IgD-negative memory B cell (primary cell): ENCODE results near the gene PCDHGA7. TPM values are rescaled to one million over a fixed set of nuclear protein-coding genes. Genes with fewer than 3 reads are reported as not detected.
A peak's percentile ranks its signal among the peaks of the same experiment; 100 is the strongest.

Experiments used
- H3K27ac Mint-ChIP-seq, 3 donors: one replicate each; pipeline ENCODE4 v1.8.0; 2020 to 2022; ENCODE audit warnings: mild to moderate bottlenecking in 3 of 3, mixed read lengths in 3 of 3, moderate library complexity in 1 of 3
- H3K27me3 Mint-ChIP-seq: one replicate; pipeline ENCODE4 v1.8.0; 2021; ENCODE audit warnings: mixed read lengths
- H3K36me3 Mint-ChIP-seq: one replicate; pipeline ENCODE4 v1.8.0; 2020; ENCODE audit warnings: mild to moderate bottlenecking, mixed read lengths
- H3K4me1 Mint-ChIP-seq, 3 donors: one replicate each; pipeline ENCODE4 v1.8.0; 2020 to 2022; ENCODE audit warnings: mixed read lengths in 3 of 3, mild to moderate bottlenecking in 1 of 3
- H3K4me3 Mint-ChIP-seq, 4 donors: one replicate each; pipeline ENCODE4 v1.8.0; 2020 to 2022; ENCODE audit warnings: mild to moderate bottlenecking in 4 of 4, mixed read lengths in 4 of 4, moderate library complexity in 3 of 4
- H3K9me3 Mint-ChIP-seq, 3 donors: one replicate each; pipeline ENCODE4 v1.8.0; 2020 to 2021; ENCODE audit warnings: mixed read lengths in 3 of 3, mild to moderate bottlenecking in 1 of 3
- polyA plus RNA-seq: library from polyadenylated mRNA; unstranded; fragments of 300-500 nt; fragmentation: Illumina TruSeq; gene quantifications from one replicate; pipeline ENCODE4 v1.2.3, GENCODE V29; 2021

PCDHGA7 gene
- polyA plus RNA-seq, 1 donor from 2014 or later = not detected

- Mint-ChIP-seq H3K27ac (peak overlapping the region in 1 of 3 donors; percentile 6), H3K9me3 (peaks cover 10 to 26% (median 24%) of the 10 kb centered on the region in 3 donors), H3K4me1 (peaks cover 2 to 8% (median 2%) of the 10 kb centered on the region in 3 donors), H3K27me3 (peaks cover 40% of the 10 kb centered on the region), H3K4me3 (no peak overlapping the region), H3K36me3 (peaks cover 5% of the 10 kb centered on the region)
These were observed 26.4 kb upstream of the PCDHGA7 start for GRCh38 chr5:141356133-141356532.

GRCh38 chr5:141356950-141357349 lies 25.6 kb upstream of the PCDHGA7 start:
- Mint-ChIP-seq H3K4me3 (no peak overlapping the region), H3K9me3 (peaks cover 12 to 27% (median 26%) of the 10 kb centered on the region in 3 donors), H3K27ac (no peak overlapping the region), H3K4me1 (peaks cover 2 to 8% (median 2%) of the 10 kb centered on the region in 3 donors), H3K36me3 (peaks cover 5% of the 10 kb centered on the region), H3K27me3 (peaks cover 37% of the 10 kb centered on the region)

- Mint-ChIP-seq H3K4me1 (peaks cover 5 to 17% (median 10%) of the 10 kb centered on the region in 3 donors), H3K4me3 (peak within 1 kb of the TSS; percentile 89 to 95 (median 92)), H3K9me3 (peaks cover 10 to 38% (median 22%) of the 10 kb centered on the region in 3 donors), H3K36me3 (peaks cover 3% of the 10 kb centered on the region), H3K27ac (peak within 1 kb of the TSS; percentile 14 to 76 (median 68)), H3K27me3 (peaks cover 51% of the 10 kb centered on the region)
These were observed 22.6 kb upstream of the PCDHGA7 start, which contains the start of gene PCDHGB2 for GRCh38 chr5:141359790-141360426. Gene PCDHGB2, plus strand, starts transcription at chr5:141359994. Its CDS starts 142 bp downstream, at chr5:141360136.

- Mint-ChIP-seq H3K27ac (peak overlapping the region in 1 of 3 donors; percentile 76), H3K27me3 (peaks cover 52% of the 10 kb centered on the region), H3K4me1 (peaks cover 5 to 17% (median 10%) of the 10 kb centered on the region in 3 donors), H3K36me3 (peaks cover 3% of the 10 kb centered on the region), H3K4me3 (peak overlapping the region; percentile 58 to 89 (median 69)), H3K9me3 (peaks cover 12 to 42% (median 27%) of the 10 kb centered on the region in 3 donors)
These were observed 21.9 kb upstream of the PCDHGA7 start for GRCh38 chr5:141360685-141361084.

- Mint-ChIP-seq H3K9me3 (peaks cover 12 to 40% (median 20%) of the 10 kb centered on the region in 3 donors), H3K4me1 (peaks cover 5 to 17% (median 10%) of the 10 kb centered on the region in 3 donors), H3K4me3 (peak overlapping the region; percentile 14 to 91 (median 42)), H3K36me3 (peaks cover 3% of the 10 kb centered on the region), H3K27me3 (peaks cover 53% of the 10 kb centered on the region), H3K27ac (peak overlapping the region; percentile 36 to 87 (median 67))
These were observed 19.8 kb upstream of the PCDHGA7 start for GRCh38 chr5:141362719-141363118.

- Mint-ChIP-seq H3K36me3 (peaks cover 3% of the 10 kb centered on the region), H3K27me3 (peaks cover 49% of the 10 kb centered on the region), H3K4me1 (peaks cover 5 to 17% (median 10%) of the 10 kb centered on the region in 3 donors), H3K9me3 (peaks cover 11 to 40% (median 20%) of the 10 kb centered on the region in 3 donors), H3K27ac (peak within 1 kb of the TSS in 2 of 3 donors; percentile 63 to 64), H3K4me3 (peak within 1 kb of the TSS in 1 of 4 donors; percentile 39)
These were observed 18.4 kb upstream of the PCDHGA7 start, which contains the start of gene PCDHGA5 for GRCh38 chr5:141363952-141364660. Gene PCDHGA5, plus strand, starts transcription at chr5:141364162. Its CDS starts 169 bp downstream, at chr5:141364331.

- Mint-ChIP-seq H3K4me3 (peak overlapping the region in 1 of 4 donors; percentile 12), H3K4me1 (peaks cover 6 to 12% (median 8%) of the 10 kb centered on the region in 3 donors), H3K27ac (peak overlapping the region in 2 of 3 donors; percentile 50 to 56), H3K9me3 (peaks cover 4 to 27% (median 14%) of the 10 kb centered on the region in 3 donors), H3K27me3 (peaks cover 38% of the 10 kb centered on the region), H3K36me3 (peaks cover 2% of the 10 kb centered on the region)
These were observed 16.3 kb upstream of the PCDHGA7 start for GRCh38 chr5:141366016-141366896.

- Mint-ChIP-seq H3K36me3 (peaks cover 4% of the 10 kb centered on the region), H3K4me3 (peak within 1 kb of the TSS; percentile 88 to 97 (median 92)), H3K9me3 (peaks cover 8 to 14% (median 13%) of the 10 kb centered on the region in 3 donors), H3K27ac (peak within 1 kb of the TSS; percentile 67 to 74 (median 72)), H3K27me3 (peaks cover 35% of the 10 kb centered on the region), H3K4me1 (peaks cover 2 to 5% (median 4%) of the 10 kb centered on the region in 3 donors)
These were observed 12.3 kb upstream of the PCDHGA7 start, which contains the start of gene PCDHGB3 for GRCh38 chr5:141369994-141370848. Gene PCDHGB3, plus strand, starts transcription at chr5:141370242. Its CDS starts 153 bp downstream, at chr5:141370395.

- H3K36me3 Mint-ChIP-seq = peaks cover 7% of the 10 kb centered on the region
- peaks cover 23% of the 10 kb centered on the region for H3K27me3 Mint-ChIP-seq
- H3K4me1 Mint-ChIP-seq = peaks cover 2 to 5% (median 4%) of the 10 kb centered on the region in 3 donors
- peak overlapping the region in 2 of 4 donors; percentile 15 to 55 for H3K4me3 Mint-ChIP-seq
- H3K27ac Mint-ChIP-seq = no peak overlapping the region
- H3K9me3 Mint-ChIP-seq = peaks cover 6 to 17% (median 11%) of the 10 kb centered on the region in 3 donors
These were observed 10.7 kb upstream of the PCDHGA7 start for GRCh38 chr5:141371572-141372475.

- Mint-ChIP-seq H3K4me3 (peak within 1 kb of the TSS in 3 of 4 donors; percentile 27 to 79 (median 63)), H3K9me3 (peaks cover 6 to 15% (median 11%) of the 10 kb centered on the region in 3 donors), H3K27me3 (peaks cover 21% of the 10 kb centered on the region), H3K27ac (peak within 1 kb of the TSS in 1 of 3 donors; percentile 65), H3K36me3 (peaks cover 7% of the 10 kb centered on the region), H3K4me1 (peaks cover 2 to 5% (median 4%) of the 10 kb centered on the region in 3 donors)
These were observed 8.7 kb upstream of the PCDHGA7 start, which contains the start of gene PCDHGA6 for GRCh38 chr5:141373673-141374317. Gene PCDHGA6, plus strand, starts transcription at chr5:141373891. Its CDS starts 193 bp downstream, at chr5:141374084.

GRCh38 chr5:141374627-141375026 lies 7.9 kb upstream of the PCDHGA7 start:
- H3K36me3 Mint-ChIP-seq = peaks cover 7% of the 10 kb centered on the region
- H3K4me1 Mint-ChIP-seq = peaks cover 2 to 5% (median 4%) of the 10 kb centered on the region in 3 donors
- no peak overlapping the region for H3K27ac Mint-ChIP-seq
- peak overlapping the region in 1 of 4 donors; percentile 27 for H3K4me3 Mint-ChIP-seq
- H3K9me3 Mint-ChIP-seq = peaks cover 8 to 15% (median 11%) of the 10 kb centered on the region in 3 donors
- peaks cover 22% of the 10 kb centered on the region for H3K27me3 Mint-ChIP-seq
